Caco-2 (cell line): ENCODE results near the gene PRRT1B. TPM values are rescaled to one million over a fixed set of nuclear protein-coding genes. Genes with fewer than 3 reads are reported as not detected.
A peak's percentile ranks its signal among the peaks of the same experiment; 100 is the strongest.

Experiments
- BruUV-seq: library from RNA; stranded (reverse); fragments of 400-500 nt; replicated peaks from 2 replicates; lab custom pipeline; 2021; lab: Mats Ljungman, UMichigan
- CTCF ChIA-PET: fragments of 300-600 bp; sonication (Branson Sonifier 250); formaldehyde crosslinking; loops from one replicate; lab custom pipeline; 2022; ENCODE audit warnings: antibody characterized with exemption; lab: Charles Lee
- POLR2A ChIA-PET: fragments of 300-600 bp; sonication (Branson Sonifier 250); formaldehyde crosslinking; loops from one replicate; lab custom pipeline; 2022; ENCODE audit warnings: antibody characterized with exemption; lab: Charles Lee
- DNase-seq, 2 experiments: peaks; one replicate each; pipeline versions ENCODE4 v3.0.0 to v3.0.0-alpha.2; 2020 to 2022
- H3K27me3 ChIP-seq: replicated peaks from 2 replicates; pipeline ENCODE4 v1.6.0; 2011; ENCODE audit warnings: low read length; ENCODE audit not compliant: control insufficient read depth, insufficient read depth
- H3K36me3 ChIP-seq: 2 replicates; pipeline ENCODE4 v1.5.1; 2011; ENCODE audit warnings: low read length; ENCODE audit not compliant: control insufficient read depth, insufficient read depth
- H3K4me1 ChIP-seq: fragments of 250-450 bp; sonication (Bioruptor Pico); 2 replicates; pipeline ENCODE4 v1.5.1; 2020; ENCODE audit warnings: mild to moderate bottlenecking
- H3K4me3 ChIP-seq: 2 replicates; pipeline ENCODE4 v1.5.1; 2011; ENCODE audit warnings: low read depth, mild to moderate bottlenecking, control low read depth, low read length
- H3K9me3 ChIP-seq: fragments of 250-450 bp; sonication (Bioruptor Pico); 2 replicates; pipeline ENCODE4 v1.5.1; 2020; ENCODE audit warnings: mild to moderate bottlenecking, moderate library complexity
- H3K27ac Mint-ChIP-seq: one replicate; pipeline ENCODE4 v1.8.0; 2022; ENCODE audit warnings: mixed read lengths; ENCODE audit not compliant: unreplicated experiment
- H3K27me3 Mint-ChIP-seq: one replicate; pipeline ENCODE4 v1.8.0; 2022; ENCODE audit warnings: mixed read lengths; ENCODE audit not compliant: insufficient read depth, unreplicated experiment
- H3K36me3 Mint-ChIP-seq: one replicate; pipeline ENCODE4 v1.8.0; 2022; ENCODE audit warnings: mild to moderate bottlenecking, mixed read lengths; ENCODE audit not compliant: insufficient read depth, unreplicated experiment
- H3K4me1 Mint-ChIP-seq: one replicate; pipeline ENCODE4 v1.8.0; 2022; ENCODE audit warnings: low read depth, mixed read lengths; ENCODE audit not compliant: unreplicated experiment
- H3K4me3 Mint-ChIP-seq: one replicate; pipeline ENCODE4 v1.8.0; 2022; ENCODE audit warnings: mild to moderate bottlenecking, moderate library complexity, mixed read lengths; ENCODE audit not compliant: unreplicated experiment
- H3K9me3 Mint-ChIP-seq: one replicate; pipeline ENCODE4 v1.8.0; 2022; ENCODE audit warnings: mixed read lengths; ENCODE audit not compliant: unreplicated experiment
- CTCF ChIP-seq, 2 experiments: fragments of 200-600 bp in 1 of 2; IDR thresholded peaks; 1 replicate in 1 of 2; 2 replicates in 1 of 2; pipeline versions ENCODE4 v1.5.1 to v1.8.0; 2011 to 2022; ENCODE audit warnings: antibody characterized with exemption in 1 of 2, control low read depth in 1 of 2, inconsistent platforms in 1 of 2, low read depth in 1 of 2, low read length in 1 of 2, mild to moderate bottlenecking in 1 of 2, moderate library complexity in 1 of 2; ENCODE audit not compliant: insufficient read depth in 1 of 2, severe bottlenecking in 1 of 2, unreplicated experiment in 1 of 2
- intact Hi-C: fragments of 100-400 bp; cut with micrococcal nuclease; formaldehyde crosslinking; loops from one replicate; pipeline ENCODE4 v1.10.0; 2022; ENCODE audit not compliant: unreplicated experiment
- total RNA-seq: library from RNA; stranded (reverse); gene quantifications from 2 replicates; pipeline ENCODE4 v1.2.3, GENCODE V29; 2022

PRRT1B gene
- total RNA-seq, 1 experiment from 2014 or later, result 6.5 TPM

GRCh38 chr9:131575946-131576853, 30.9 kb downstream of the PRRT1B start:
- no peak overlapping the region for H3K27ac Mint-ChIP-seq
- CTCF ChIA-PET, result no interaction called here
- BruUV-seq, result no TSS peak

GRCh38 chr9:131577005-131578000, 32.0 kb downstream of the PRRT1B start:
- no peak overlapping the region for H3K4me3 ChIP-seq
- H3K27me3 Mint-ChIP-seq, result no peaks in the 10 kb centered on the region
- no peaks in the 10 kb centered on the region for H3K9me3 ChIP-seq
- no peak overlapping the region for H3K27ac Mint-ChIP-seq
- H3K36me3 Mint-ChIP-seq, result peaks cover 51% of the 10 kb centered on the region
- CTCF ChIA-PET, result no interaction called here
- DNase-seq, result no peak
- H3K36me3 ChIP-seq, result peaks cover 3% of the 10 kb centered on the region
- no peaks in the 10 kb centered on the region for H3K27me3 ChIP-seq
- H3K4me1 ChIP-seq, result no peaks in the 10 kb centered on the region
- no peak for TF ChIP-seq CTCF (IDR thresholded peaks at IDR 0.05; ENCODE audit: insufficient read depth in 1 of 2, low read depth in 1 of 2, low read length in 1 of 2, severe bottlenecking in 1 of 2, unreplicated experiment in 1 of 2)
- BruUV-seq, result TSS peak; percentile 34
- no peaks in the 10 kb centered on the region for H3K4me1 Mint-ChIP-seq
- H3K9me3 Mint-ChIP-seq, result no peaks in the 10 kb centered on the region
- no peak overlapping the region for H3K4me3 Mint-ChIP-seq
- intact Hi-C loops, result no loop called here
- POLR2A ChIA-PET, result no interaction called here

More at GRCh38 chr9:131575946-131576853, 30.9 kb downstream of the PRRT1B start:
- no peak overlapping the region for H3K4me3 ChIP-seq
- Mint-ChIP-seq H3K36me3 (peaks cover 46% of the 10 kb centered on the region), H3K27me3 (no peaks in the 10 kb centered on the region), H3K9me3 (no peaks in the 10 kb centered on the region), H3K4me3 (no peak overlapping the region), H3K4me1 (no peaks in the 10 kb centered on the region)
- POLR2A ChIA-PET, result no interaction called here
- no peaks in the 10 kb centered on the region for H3K4me1 ChIP-seq
- no peak for TF ChIP-seq CTCF (IDR thresholded peaks at IDR 0.05; ENCODE audit: insufficient read depth in 1 of 2, low read depth in 1 of 2, low read length in 1 of 2, severe bottlenecking in 1 of 2, unreplicated experiment in 1 of 2)
- intact Hi-C loops, result no loop called here
- no peaks in the 10 kb centered on the region for H3K9me3 ChIP-seq
- DNase-seq, result no peak
- H3K36me3 ChIP-seq, result peaks cover 3% of the 10 kb centered on the region
- no peaks in the 10 kb centered on the region for H3K27me3 ChIP-seq

GRCh38 chr9:131578021-131578420, 32.7 kb downstream of the PRRT1B start:
- Mint-ChIP-seq H3K27ac (no peak overlapping the region), H3K4me1 (no peaks in the 10 kb centered on the region), H3K4me3 (no peak overlapping the region), H3K9me3 (no peaks in the 10 kb centered on the region), H3K27me3 (no peaks in the 10 kb centered on the region), H3K36me3 (peaks cover 57% of the 10 kb centered on the region)
- ChIA-PET CTCF (no interaction called here), POLR2A (no interaction called here)
- peaks cover 3% of the 10 kb centered on the region for H3K36me3 ChIP-seq
- no peaks in the 10 kb centered on the region for H3K9me3 ChIP-seq
- DNase-seq, result no peak
- no peak for TF ChIP-seq CTCF (IDR thresholded peaks at IDR 0.05; ENCODE audit: insufficient read depth in 1 of 2, low read depth in 1 of 2, low read length in 1 of 2, severe bottlenecking in 1 of 2, unreplicated experiment in 1 of 2)
- no TSS peak for BruUV-seq
- H3K4me3 ChIP-seq, result no peak overlapping the region
- intact Hi-C loops, result no loop called here
- no peaks in the 10 kb centered on the region for H3K4me1 ChIP-seq
- H3K27me3 ChIP-seq, result no peaks in the 10 kb centered on the region
